Measurements from ENCODE around the gene MS4A18.

- TF ChIP-seq YY1 (IDR thresholded peaks at IDR 0.05; ENCODE audit: low read depth) (no peak), TCF12 (IDR thresholded peaks at IDR 0.05; ENCODE audit: low read depth) (no peak), REST (IDR thresholded peaks at IDR 0.05; ENCODE audit: low read depth) (no peak), EGR1 (IDR thresholded peaks at IDR 0.05) (no peak), TAF1 (IDR thresholded peaks at IDR 0.05; ENCODE audit: low read depth) (no peak), MAX (IDR thresholded peaks at IDR 0.05) (no peak), CEBPB (IDR thresholded peaks at IDR 0.05) (no peak), EP300 (IDR thresholded peaks at IDR 0.05; ENCODE audit: borderline replicate concordance) (no peak)
Observed at GRCh38 chr11:60706931-60707330, 17.6 kb upstream of the MS4A18 start.

Data from Ishikawa (cell line).